Activated CD4-positive, CD25-positive, alpha-beta regulatory T cell treated with anti-CD3 and anti-CD28 coated beads, Interleukin-2, amount 50 U/mL, for 16 hours (primary cell): ENCODE measurements around the gene CREG2.
"Not testable (repeated sequence)": the region's sequence is repeated elsewhere in the genome, so short reads cannot be mapped to it uniquely, and the experiment has no call there.

ENCODE experiments used
- DNase-seq: peaks from one replicate; pipeline ENCODE4 v3.0.0-alpha.2; 2020; ENCODE audit warnings: low read depth, low spot score

Gene CREG2

DNA sequence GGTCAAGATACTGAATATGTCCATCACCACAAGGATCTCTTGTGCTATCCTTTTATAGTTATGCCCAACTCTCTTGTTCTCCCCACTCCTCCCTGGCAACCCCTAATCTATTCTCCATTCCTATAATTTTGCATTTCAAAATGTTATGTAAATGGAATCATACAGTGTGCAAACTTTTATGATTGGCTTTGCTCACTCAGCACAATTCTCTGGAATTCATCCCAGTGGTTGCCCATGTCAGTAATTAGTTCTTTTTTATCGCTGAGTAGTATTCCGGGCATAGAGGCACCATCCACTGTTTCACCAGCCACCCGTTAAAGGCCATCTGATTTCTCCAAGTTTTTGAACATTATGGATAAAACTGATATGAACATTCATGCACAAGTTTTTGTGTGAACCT lies 40.4 kb downstream of the CREG2 start:
- DNase-seq, result no peak

DNA sequence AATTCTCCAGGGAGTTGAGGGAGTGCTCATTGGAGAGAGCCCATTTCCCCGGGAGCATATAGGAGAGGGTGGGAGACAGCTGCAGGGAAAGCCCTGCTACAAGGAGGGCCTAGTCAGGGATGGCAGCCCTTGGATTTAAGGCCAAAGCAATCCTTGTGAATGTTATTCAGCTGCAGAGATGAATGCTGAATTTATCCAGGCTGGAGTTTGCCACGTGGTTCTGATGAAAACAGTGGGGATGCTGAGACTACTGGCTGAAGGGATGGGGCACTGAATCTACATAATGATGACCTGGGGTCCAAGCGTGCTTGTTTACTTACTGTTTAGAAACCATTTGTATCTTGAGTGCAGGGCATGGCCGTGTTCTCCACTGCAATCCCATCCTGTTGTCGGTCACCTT lies 43.2 kb downstream of the CREG2 start:
- DNase-seq, result no peak

DNA sequence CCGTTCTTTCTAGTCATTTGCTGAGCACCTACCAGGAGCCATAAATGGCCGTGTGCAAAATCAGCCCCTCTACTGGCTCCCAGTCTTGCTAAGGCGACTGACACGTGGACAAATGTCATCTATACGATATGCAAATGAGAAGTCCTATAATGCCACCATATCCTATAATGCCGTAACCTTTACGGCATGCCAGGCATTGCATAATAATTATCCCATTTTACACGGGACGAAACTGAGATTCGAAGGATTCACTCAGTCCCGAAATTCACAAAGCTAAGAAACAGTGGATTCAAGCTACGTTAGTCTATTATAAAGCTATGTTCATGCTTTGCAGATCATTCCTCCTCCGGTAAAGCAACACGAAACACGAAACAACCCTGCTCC lies 44.7 kb downstream of the CREG2 start:
- DNase-seq, result no peak

- peak; percentile 38 for DNase-seq
Observed at GRCh38 chr2:101341901-101342624, 45.2 kb downstream of the CREG2 start.

GRCh38 chr2:101341421-101341820 lies 45.9 kb downstream of the CREG2 start:
- DNase-seq, result no peak

DNA sequence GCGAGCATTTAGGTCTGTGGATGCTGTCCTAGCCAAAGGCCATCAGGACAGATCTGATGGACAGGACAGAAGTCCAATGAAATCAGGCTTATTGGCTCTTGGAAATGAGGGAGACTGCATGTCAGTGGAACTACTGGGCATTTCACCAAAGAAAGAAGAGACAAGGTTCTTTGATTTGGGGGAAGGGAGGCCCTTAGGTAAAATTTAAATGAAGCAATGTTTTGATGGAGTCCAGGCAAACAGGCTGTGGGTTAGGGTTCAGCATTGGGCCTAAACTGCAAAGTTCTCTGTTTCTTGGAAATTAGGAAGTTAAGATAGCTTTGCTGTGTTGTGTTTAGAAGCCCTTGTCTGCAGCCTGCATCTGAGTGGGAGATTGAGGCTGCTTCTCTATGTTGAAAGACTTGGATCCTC lies 47.2 kb downstream of the CREG2 start:
- no peak for DNase-seq

DNA sequence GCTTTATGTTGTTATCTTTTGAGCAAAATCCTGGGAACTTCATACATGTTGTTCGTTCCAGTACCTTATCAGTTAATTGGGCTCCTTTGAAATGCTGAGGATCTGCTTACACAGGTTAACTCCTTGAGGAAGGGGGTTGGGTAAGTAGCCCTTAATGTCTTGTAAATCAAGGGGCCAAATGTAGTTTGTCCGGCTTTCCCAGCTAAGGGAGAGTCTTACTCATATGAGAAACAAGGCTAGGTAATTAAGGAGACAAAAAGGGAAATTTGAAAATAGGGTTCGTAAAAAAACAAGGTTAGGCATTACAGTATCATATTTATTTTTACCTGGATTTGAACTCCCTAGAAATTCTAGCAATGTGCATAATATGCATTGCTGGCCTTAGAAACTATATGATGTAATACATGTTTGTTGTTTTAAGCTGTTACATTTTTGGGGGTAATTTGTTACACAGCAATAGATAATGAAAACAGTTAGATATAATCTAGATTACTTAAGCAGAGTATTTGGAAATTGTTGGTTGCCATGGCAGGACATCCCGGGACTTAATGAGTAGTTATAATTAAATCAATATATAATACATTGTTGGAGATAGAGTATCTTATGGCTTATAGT lies 47.9 kb downstream of the CREG2 start:
- no peak for DNase-seq

- DNase-seq, result no peak
Observed at GRCh38 chr2:101337877-101338276, 49.4 kb downstream of the CREG2 start.

- DNase-seq, result no peak
Observed at GRCh38 chr2:101332885-101333766, 54.2 kb downstream of the CREG2 start.

DNA sequence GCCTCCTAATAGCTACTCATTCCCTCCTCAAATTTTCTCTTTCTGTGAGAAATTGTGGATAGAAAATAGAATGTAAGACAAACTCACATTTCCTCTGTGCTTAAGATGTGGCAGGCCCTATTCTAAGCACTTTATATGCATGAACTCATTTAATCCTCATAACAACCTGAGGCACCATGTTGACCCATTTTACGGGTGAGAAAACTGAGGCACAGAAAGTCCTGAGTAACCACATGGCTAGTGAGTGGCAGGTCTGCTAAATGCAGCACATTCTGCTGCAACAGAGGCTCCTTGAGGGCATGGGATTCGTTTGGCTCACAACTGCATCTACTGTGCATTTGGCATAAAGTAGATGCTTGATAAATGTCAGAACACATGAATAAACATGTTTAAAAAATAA lies 56.1 kb downstream of the CREG2 start:
- DNase-seq, result no peak

DNA sequence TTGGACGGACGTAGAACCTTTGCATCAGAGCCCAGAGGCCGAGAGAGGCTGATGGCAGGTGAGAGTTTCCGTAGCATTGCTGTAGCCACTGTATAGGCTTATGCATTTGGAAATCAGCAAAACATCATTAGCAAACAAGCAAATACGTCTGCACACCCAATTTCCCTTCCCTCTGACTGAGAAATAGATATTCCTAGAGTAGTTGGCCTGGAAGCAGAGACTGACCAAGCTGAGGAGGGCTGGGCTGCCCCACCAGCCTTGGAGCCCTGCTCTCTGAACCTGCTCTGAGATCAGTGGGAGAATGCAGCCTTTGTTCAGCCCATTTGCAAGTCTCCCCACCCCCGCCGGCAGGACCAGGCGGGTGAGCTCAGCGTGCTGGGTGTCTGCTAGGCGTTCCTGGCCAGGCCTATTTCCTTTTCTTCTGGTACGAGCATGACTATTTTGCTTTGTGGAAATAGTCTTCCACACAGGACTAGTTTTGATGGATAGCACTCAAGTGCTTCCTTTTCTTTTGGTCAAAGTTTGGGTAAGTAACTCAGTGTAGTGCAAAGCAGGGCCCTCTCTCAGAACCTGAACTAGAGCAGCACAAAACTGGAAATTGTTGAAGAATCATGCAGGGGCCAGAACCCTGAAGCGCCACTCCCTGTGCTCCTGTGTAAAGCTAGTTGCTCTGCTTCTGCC lies 56.9 kb downstream of the CREG2 start:
- DNase-seq, result no peak

- DNase-seq, result no peak
Observed at GRCh38 chr2:101329026-101329425, 58.3 kb downstream of the CREG2 start.

DNA sequence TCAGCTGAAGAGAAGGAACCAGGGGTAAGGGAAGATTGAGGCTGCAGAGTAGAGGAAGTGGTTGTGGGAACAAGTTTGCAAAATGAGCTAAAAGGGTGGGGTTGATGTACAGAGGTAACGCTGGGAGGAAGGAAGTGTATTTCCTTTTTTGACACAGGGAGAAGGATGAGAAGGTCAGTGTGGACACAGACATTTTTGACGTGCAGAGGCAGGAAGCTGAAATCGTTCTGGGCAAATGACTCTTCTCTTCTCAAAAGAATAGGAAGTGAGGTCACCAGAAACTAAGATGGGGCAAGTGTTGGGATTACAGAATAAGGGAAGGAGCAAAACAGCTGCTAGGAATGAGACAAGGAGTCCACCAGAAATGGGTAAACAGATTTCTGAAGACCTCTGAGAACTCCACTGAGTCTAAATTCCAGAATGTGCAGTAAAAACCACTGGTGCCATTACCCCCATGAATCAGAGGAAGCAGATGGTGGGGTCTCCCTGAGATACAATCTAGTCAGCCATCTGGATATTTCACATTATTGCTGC lies 58.8 kb downstream of the CREG2 start:
- no peak for DNase-seq

DNA sequence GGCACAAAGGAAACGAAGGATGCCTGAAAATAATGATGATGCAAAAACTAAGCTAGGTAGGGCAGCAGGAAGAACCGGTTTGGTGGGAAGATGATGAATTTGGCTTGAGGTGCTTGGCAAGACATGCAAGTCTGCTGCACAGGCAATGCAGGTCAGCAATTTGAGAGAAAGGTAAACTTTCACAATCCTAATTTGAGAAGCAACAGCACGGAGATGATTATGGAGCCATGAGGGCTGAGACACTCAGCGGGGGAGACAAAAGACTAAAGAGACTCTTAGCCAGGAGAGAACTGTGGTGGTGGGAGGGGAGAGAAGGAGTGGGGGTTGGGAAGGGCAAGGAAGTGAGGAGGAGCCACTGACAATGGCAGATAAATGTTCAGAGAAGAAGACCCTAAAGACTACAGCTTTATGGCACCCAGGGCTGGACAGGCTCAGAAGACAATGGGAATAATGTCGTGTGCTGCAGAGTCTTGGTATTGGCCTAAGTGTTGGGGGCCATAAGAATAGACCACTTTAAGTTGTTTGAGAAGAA lies 59.4 kb downstream of the CREG2 start:
- DNase-seq, result no peak

DNA sequence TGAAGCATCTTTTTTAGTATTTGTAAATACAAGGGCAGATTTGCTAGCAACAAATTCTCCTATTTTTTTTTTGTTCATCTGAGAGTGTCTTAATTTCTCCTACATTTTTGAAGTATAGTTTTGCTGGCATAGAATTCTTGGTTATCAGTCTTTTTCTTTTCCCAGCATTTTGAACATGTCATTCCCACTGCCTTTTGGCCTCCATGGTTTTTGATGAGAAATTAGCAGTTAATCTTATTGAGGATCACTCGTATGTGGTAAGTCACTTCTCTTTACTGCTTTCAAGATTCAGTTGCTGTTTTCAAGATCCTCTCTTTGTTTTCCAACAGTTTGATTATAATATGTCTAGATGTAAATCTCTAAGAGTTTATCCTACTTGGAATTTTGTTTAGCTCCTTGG lies 61.9 kb downstream of the CREG2 start:
- no peak for DNase-seq

DNA sequence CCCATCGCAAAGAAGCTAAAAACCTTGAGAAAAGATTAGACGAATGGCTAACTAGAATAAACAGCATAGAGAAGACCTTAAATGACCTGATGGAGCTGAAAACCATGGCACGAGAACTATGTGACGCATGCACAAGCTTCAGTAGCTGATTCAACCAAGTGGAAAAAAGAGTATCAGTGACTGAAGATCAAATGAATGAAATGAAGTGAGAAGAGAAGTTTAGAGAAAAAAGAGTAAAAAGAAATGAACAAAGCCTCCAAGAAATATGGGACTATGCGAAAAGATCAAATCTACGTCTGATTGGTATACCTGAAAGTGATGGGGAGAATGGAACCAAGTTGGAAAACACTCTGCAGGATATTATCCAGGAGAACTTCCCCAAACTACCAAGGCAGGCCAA lies 70.7 kb downstream of the CREG2 start:
- not testable (repeated sequence) for DNase-seq

DNA sequence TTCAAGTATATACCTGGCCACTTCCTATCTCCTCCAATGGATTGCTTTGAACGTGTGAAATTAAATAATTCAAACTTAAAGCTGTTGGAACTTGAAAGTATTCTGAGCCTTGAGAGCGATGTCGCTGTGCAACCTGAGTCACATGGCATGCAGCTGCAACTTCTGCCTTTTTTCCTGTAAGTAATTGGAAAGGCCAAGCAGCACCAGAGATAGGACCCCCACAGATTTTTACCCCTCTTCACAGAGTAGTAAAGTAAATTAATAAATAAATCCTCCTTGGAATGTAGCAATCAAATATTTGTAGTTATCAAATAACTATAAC lies 75.6 kb downstream of the CREG2 start:
- no peak for DNase-seq

DNA sequence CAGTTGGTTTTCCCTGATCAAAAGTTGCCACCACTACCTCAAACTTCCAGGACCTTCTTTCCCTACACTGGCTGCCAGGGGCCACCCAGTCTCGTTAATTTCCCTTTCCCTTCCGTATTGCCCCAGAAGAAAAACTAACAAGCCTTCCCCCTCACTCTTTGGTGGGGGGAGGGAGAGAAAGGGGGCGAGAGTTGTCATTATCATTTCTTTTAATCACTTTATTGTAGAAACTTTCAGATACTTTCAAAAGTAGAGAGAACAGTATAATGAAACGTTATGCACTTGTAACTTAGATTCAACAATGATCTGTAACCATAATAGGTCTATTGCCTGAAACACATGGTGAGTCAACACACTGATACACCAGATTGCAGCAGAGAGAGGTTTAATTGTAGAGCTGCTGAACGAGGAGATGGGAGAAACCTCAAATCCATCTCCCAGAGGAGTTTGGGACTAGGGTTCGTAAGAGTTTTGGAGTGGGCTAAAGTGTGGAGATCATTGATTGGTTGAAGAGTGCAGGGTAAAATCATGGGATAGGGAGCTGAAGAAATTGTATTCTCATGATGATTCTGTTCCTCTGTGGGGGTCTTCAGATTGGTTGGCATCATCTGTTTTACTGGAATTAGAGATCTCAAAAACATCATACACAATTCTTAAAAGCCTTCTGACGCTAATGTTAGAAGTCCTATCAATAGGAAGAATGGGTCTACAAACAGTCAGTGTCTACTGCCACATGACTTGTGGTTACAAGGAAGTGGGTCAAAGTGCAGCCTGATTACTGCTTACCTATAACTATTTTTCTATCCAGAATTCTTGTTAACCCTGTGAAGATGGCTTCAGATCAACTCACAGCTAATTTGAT lies 76.2 kb downstream of the CREG2 start:
- DNase-seq, result no peak

- DNase-seq, result no peak
Observed at GRCh38 chr2:101310090-101310833, 77.0 kb downstream of the CREG2 start.
